GM23338 (cell line): ENCODE measurements around the gene TPST1. TPM values are rescaled to one million over a fixed set of nuclear protein-coding genes. Genes with fewer than 3 reads are reported as not detected.

Experiments
- ATAC-seq: fragments of 200-7000 bp; cut with Tn5 transposase; 3 replicates; pipeline ENCODE4 v1.9.1; 2020
- DNase-seq: peaks from one replicate; pipeline ENCODE4 v3.0.0-alpha.2; 2015; ENCODE audit warnings: low spot score
- H2AFZ ChIP-seq: fragments of 200-600 bp; sonication (generic); 2 replicates; pipeline ENCODE4 v1.8.0; 2016; ENCODE audit warnings: antibody characterized with exemption, mild to moderate bottlenecking, moderate library complexity
- H3F3A ChIP-seq: fragments of 200-600 bp; sonication (generic); replicated peaks from 2 replicates; pipeline ENCODE4 v1.8.0; 2017; ENCODE audit warnings: antibody characterized with exemption, mixed run types, low read depth
- H3K27ac ChIP-seq: fragments of 200-600 bp; sonication (generic); 2 replicates; pipeline ENCODE4 v1.6.1; 2016; ENCODE audit warnings: low read depth
- H3K27me3 ChIP-seq: fragments of 200-600 bp; sonication (generic); 2 replicates; pipeline ENCODE4 v1.8.0; 2016; ENCODE audit warnings: mild to moderate bottlenecking, mixed run types, moderate library complexity; ENCODE audit not compliant: insufficient read depth
- H3K36me3 ChIP-seq: fragments of 200-600 bp; sonication (generic); 2 replicates; pipeline ENCODE4 v1.8.0; 2016; ENCODE audit warnings: mild to moderate bottlenecking; ENCODE audit not compliant: insufficient read depth
- H3K4me1 ChIP-seq: fragments of 200-600 bp; sonication (generic); 2 replicates; pipeline ENCODE4 v1.8.0; 2016; ENCODE audit warnings: mild to moderate bottlenecking, moderate library complexity; ENCODE audit not compliant: insufficient read depth
- H3K4me2 ChIP-seq: fragments of 200-600 bp; sonication (generic); 2 replicates; pipeline ENCODE4 v1.7.1; 2017; ENCODE audit warnings: mixed run types
- H3K4me3 ChIP-seq: fragments of 200-600 bp; sonication (generic); 2 replicates; pipeline ENCODE4 v1.6.1; 2016; ENCODE audit warnings: mixed run types
- H3K79me2 ChIP-seq: fragments of 200-600 bp; sonication (generic); replicated peaks from 2 replicates; pipeline ENCODE4 v1.8.0; 2017; ENCODE audit warnings: mild to moderate bottlenecking; ENCODE audit not compliant: insufficient read depth
- H3K9me2 ChIP-seq: fragments of 200-600 bp; sonication (generic); 2 replicates; pipeline ENCODE4 v1.8.0; 2017; ENCODE audit not compliant: insufficient read depth
- H4K20me1 ChIP-seq: fragments of 200-600 bp; sonication (generic); replicated peaks from 2 replicates; pipeline ENCODE4 v1.8.0; 2017; ENCODE audit warnings: mild to moderate bottlenecking; ENCODE audit not compliant: insufficient read depth
- H3K27ac Mint-ChIP-seq: 2 replicates; pipeline ENCODE4 v1.8.0; 2020; ENCODE audit warnings: inconsistent platforms, mild to moderate bottlenecking, moderate library complexity, mixed read lengths
- H3K27me3 Mint-ChIP-seq: 3 replicates; pipeline ENCODE4 v1.8.0; 2022; ENCODE audit warnings: low read depth, mild to moderate bottlenecking, moderate library complexity, mixed read lengths, inconsistent platforms; ENCODE audit not compliant: insufficient read depth, poor library complexity
- H3K36me3 Mint-ChIP-seq: 3 replicates; pipeline ENCODE4 v1.8.0; 2021; ENCODE audit warnings: low read depth, mild to moderate bottlenecking, inconsistent platforms, moderate library complexity, mixed read lengths
- H3K4me1 Mint-ChIP-seq: 3 replicates; pipeline ENCODE4 v1.8.0; 2020; ENCODE audit warnings: mild to moderate bottlenecking, inconsistent platforms, mixed read lengths
- H3K4me3 Mint-ChIP-seq: 3 replicates; pipeline ENCODE4 v1.8.0; 2021; ENCODE audit warnings: moderate library complexity, mild to moderate bottlenecking, inconsistent platforms, mixed read lengths
- H3K9me3 Mint-ChIP-seq: 3 replicates; pipeline ENCODE4 v1.8.0; 2020; ENCODE audit warnings: moderate library complexity, mild to moderate bottlenecking, inconsistent platforms, mixed read lengths
- ETS1 ChIP-seq: IDR thresholded peaks from 2 replicates; pipeline ENCODE4 v1.6.1; 2016; ENCODE audit warnings: antibody characterized with exemption
- JUNB ChIP-seq: IDR thresholded peaks from one replicate; pipeline ENCODE4 v1.6.1; 2016; ENCODE audit warnings: antibody characterized with exemption; ENCODE audit not compliant: unreplicated experiment
- polyA plus RNA-seq: library from polyadenylated mRNA; unstranded; fragments of >200 nt; fragmentation: Nextera tagmentation; extraction: Ambion mirVana; gene quantifications from 2 replicates; pipeline ENCODE4 v1.2.1, GENCODE V29; 2016
- small RNA-seq: library from RNA; depleted of rRNA; stranded (forward); fragments of <200 nt; gene quantifications from one replicate; pipeline ENCODE3, GENCODE V24; 2014; ENCODE audit warnings: low replicate concordance
- total RNA-seq: library from RNA; depleted of rRNA; stranded (reverse); fragments of >200 nt; shearing (Covaris generic); gene quantifications from 2 replicates; pipeline ENCODE4 v1.2.3, GENCODE V29; 2014; rRNA removed

TPST1 gene
- total and polyA plus RNA-seq, 2 experiments from 2014 or later = 10.7 to 19.2 TPM

GRCh38 chr7:66403564-66403963 is 198.4 kb downstream of the TPST1 start:
- no peaks in the 10 kb centered on the region for H3K79me2 ChIP-seq
- H3K36me3 ChIP-seq = no peaks in the 10 kb centered on the region
- no peaks in the 10 kb centered on the region for H3F3A ChIP-seq
- no peaks in the 10 kb centered on the region for H4K20me1 ChIP-seq
- H3K4me2 ChIP-seq = no peak overlapping the region
- Mint-ChIP-seq H3K4me3 (no peak overlapping the region), H3K27me3 (peaks cover 3% of the 10 kb centered on the region), H3K36me3 (peaks cover 14% of the 10 kb centered on the region; the same call in 2 of the 3 replicates), H3K27ac (no peak overlapping the region), H3K4me1 (no peaks in the 10 kb centered on the region), H3K9me3 (no peaks in the 10 kb centered on the region; the same call in 2 of the 3 replicates)
- no peak overlapping the region for H3K4me3 ChIP-seq
- H3K9me2 ChIP-seq = no peaks in the 10 kb centered on the region
- no peak for TF ChIP-seq ETS1
- no peak overlapping the region for H2AFZ ChIP-seq
- no peak for DNase-seq
- ATAC-seq = no peak
- no peaks in the 10 kb centered on the region for H3K4me1 ChIP-seq
- no peak overlapping the region for H3K27ac ChIP-seq
- H3K27me3 ChIP-seq = no peaks in the 10 kb centered on the region

GRCh38 chr7:66409493-66409892 is 204.4 kb downstream of the TPST1 start:
- H3K4me2 ChIP-seq = no peak overlapping the region
- H3K4me1 ChIP-seq = peaks cover 6% of the 10 kb centered on the region
- H3K9me2 ChIP-seq = no peaks in the 10 kb centered on the region
- peaks cover 4% of the 10 kb centered on the region; the same call in 1 of the 3 replicates for H3K36me3 Mint-ChIP-seq
- H3K36me3 ChIP-seq = no peaks in the 10 kb centered on the region
- H2AFZ ChIP-seq = no peak overlapping the region
- H3K9me3 Mint-ChIP-seq = 0 out of 3 replicates have a peak, but pooled peaks cover 4% of the 10 kb centered on the region
- DNase-seq (no peak), ATAC-seq (no peak)
- H3K4me3 ChIP-seq = no peak overlapping the region
- H3K79me2 ChIP-seq = no peaks in the 10 kb centered on the region
- no peak overlapping the region for H3K27ac ChIP-seq
- no peaks in the 10 kb centered on the region for H4K20me1 ChIP-seq
- H3K4me1 Mint-ChIP-seq = peaks cover 3% of the 10 kb centered on the region; the same call in 2 of the 3 replicates
- TF ChIP-seq JUNB = no peak
- TF ChIP-seq ETS1 = no peak
- H3K4me3 Mint-ChIP-seq = no peak overlapping the region
- H3F3A ChIP-seq = peaks cover 9% of the 10 kb centered on the region
- H3K27me3 Mint-ChIP-seq = peaks cover 11% of the 10 kb centered on the region
- H3K27ac Mint-ChIP-seq = no peak overlapping the region; the same call in 1 of the 2 replicates
- peaks cover 5% of the 10 kb centered on the region; the same call in 1 of the 2 replicates for H3K27me3 ChIP-seq

Small RNA genes within 50 kb of the gene (small RNA-seq; reads per million reads assigned to genes)
- gene RNU6-313P = not detected

Other genes with a start within 250 kb of the TPST1 start
- gene GUSB, start 223.1 kb upstream of the TPST1 start, total RNA-seq = 40.9 and 47.0 TPM in 2 replicates
- 33.6 and 37.4 TPM in 2 replicates for gene GUSB, start 223.1 kb upstream of the TPST1 start, polyA plus RNA-seq
- gene ASL, start 129.5 kb upstream of the TPST1 start, total RNA-seq = 36.9 and 40.0 TPM in 2 replicates
- gene ASL, start 129.5 kb upstream of the TPST1 start, polyA plus RNA-seq = 13.0 and 14.9 TPM in 2 replicates
- gene CRCP, start 90.5 kb upstream of the TPST1 start, total RNA-seq = 43.4 and 60.5 TPM in 2 replicates
- 24.1 and 36.1 TPM in 2 replicates for gene CRCP, start 90.5 kb upstream of the TPST1 start, polyA plus RNA-seq